Hindlimb muscle (tissue), 1 donor: ENCODE data around the gene GRAMD2A. TPM values are rescaled to one million over a fixed set of nuclear protein-coding genes. Genes with fewer than 3 reads are reported as not detected.

Experiments
- DNase-seq: peaks from one replicate; pipeline ENCODE4 v3.0.0-alpha.2; 2013
- polyA plus RNA-seq: library from polyadenylated mRNA; unstranded; fragments of 120-200 nt; gene quantifications from one replicate; pipeline ENCODE4 v1.2.1, GENCODE V29; 2013; ENCODE audit not compliant: insufficient read length

The GRAMD2A gene
- 2.6 TPM for polyA plus RNA-seq

GRCh38 chr15:72197460-72198355 is at the start of gene GRAMD2A:
Gene GRAMD2A, minus strand, starts transcription at chr15:72197787.
- DNase-seq = no peak

GRCh38 chr15:72242775-72243370 is 45.3 kb upstream of the GRAMD2A start:
- no peak for DNase-seq

- no peak for DNase-seq
These were observed 42.1 kb upstream of the GRAMD2A start for GRCh38 chr15:72239652-72240051.

- DNase-seq = no peak
These were observed 41.0 kb upstream of the GRAMD2A start for GRCh38 chr15:72238586-72238985.

- DNase-seq = no peak
These were observed 40.3 kb upstream of the GRAMD2A start for GRCh38 chr15:72237853-72238224.

- no peak for DNase-seq
These were observed 39.7 kb upstream of the GRAMD2A start for GRCh38 chr15:72237029-72237852.

GRCh38 chr15:72236381-72237003 is 38.9 kb upstream of the GRAMD2A start:
- DNase-seq = no peak

GRCh38 chr15:72235298-72235697 is 37.7 kb upstream of the GRAMD2A start:
- no peak for DNase-seq

GRCh38 chr15:72233769-72234168 is 36.2 kb upstream of the GRAMD2A start:
- DNase-seq = no peak

GRCh38 chr15:72231833-72232478 is 34.4 kb upstream of the GRAMD2A start:
- peak; percentile 28 for DNase-seq

GRCh38 chr15:72231066-72231832 is 33.7 kb upstream of the GRAMD2A start, which contains the start of gene PKM:
Gene PKM, minus strand, starts transcription at chr15:72231190. Its CDS starts 12,093 bp downstream, at chr15:72219097.
- DNase-seq = peak; percentile 93

- DNase-seq = peak; percentile 93
These were observed 32.8 kb upstream of the GRAMD2A start for GRCh38 chr15:72230197-72231065.

GRCh38 chr15:72229947-72230196 is 32.3 kb upstream of the GRAMD2A start:
- no peak for DNase-seq

GRCh38 chr15:72229076-72229946 is 31.7 kb upstream of the GRAMD2A start:
- peak; percentile 32 for DNase-seq

GRCh38 chr15:72227720-72228119 is 30.1 kb upstream of the GRAMD2A start:
- DNase-seq = no peak

GRCh38 chr15:72227192-72227586 is 29.6 kb upstream of the GRAMD2A start:
- DNase-seq = no peak

- no peak for DNase-seq
These were observed 25.7 kb upstream of the GRAMD2A start for GRCh38 chr15:72223278-72223677.

- no peak for DNase-seq
These were observed 24.8 kb upstream of the GRAMD2A start for GRCh38 chr15:72222393-72222792.

GRCh38 chr15:72220687-72221086 is 23.1 kb upstream of the GRAMD2A start:
- DNase-seq = no peak
